Activated CD8-positive, alpha-beta memory T cell treated with anti-CD3 and anti-CD28 coated beads, Interleukin-2, amount 50 U/mL, for 1 hour (primary cell): ENCODE data around the gene TANGO2.

ENCODE experiments used
- DNase-seq: peaks from one replicate; pipeline ENCODE4 v3.0.0-alpha.2; 2020; ENCODE audit errors: extremely low read depth

The TANGO2 gene

DNA sequence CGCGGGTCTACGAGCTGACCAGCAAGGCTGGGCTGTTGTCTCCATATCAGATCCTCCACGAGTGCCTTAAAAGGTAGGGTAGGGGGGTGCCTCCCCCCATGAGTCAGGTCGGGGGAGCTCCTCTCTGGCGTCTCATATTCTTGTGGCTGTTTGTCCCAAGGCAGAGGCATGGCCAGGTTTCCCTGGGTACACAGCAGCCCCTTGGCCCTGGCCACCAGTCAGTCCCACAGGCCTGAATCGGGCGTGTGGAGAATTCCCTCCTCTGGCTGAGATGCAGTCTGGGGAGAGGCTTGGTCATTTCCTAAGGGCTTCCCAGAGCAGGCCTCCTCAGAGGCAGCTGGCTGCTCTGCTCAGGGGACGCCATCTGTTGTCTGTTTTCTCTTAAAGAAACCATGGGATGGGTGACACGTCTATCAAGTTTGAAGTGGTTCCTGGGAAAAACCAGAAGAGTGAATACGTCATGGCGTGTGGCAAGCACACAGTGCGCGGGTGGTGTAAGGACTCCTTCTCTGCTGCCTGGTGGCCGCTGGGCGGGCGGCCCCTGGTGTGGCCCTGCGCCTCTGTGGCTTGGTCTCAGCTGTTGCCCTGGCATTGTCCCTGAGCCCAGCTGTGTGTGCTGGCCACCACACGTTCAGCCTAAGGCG, 85.4 kb downstream of the TANGO2 start:
- DNase-seq = no peak

DNA sequence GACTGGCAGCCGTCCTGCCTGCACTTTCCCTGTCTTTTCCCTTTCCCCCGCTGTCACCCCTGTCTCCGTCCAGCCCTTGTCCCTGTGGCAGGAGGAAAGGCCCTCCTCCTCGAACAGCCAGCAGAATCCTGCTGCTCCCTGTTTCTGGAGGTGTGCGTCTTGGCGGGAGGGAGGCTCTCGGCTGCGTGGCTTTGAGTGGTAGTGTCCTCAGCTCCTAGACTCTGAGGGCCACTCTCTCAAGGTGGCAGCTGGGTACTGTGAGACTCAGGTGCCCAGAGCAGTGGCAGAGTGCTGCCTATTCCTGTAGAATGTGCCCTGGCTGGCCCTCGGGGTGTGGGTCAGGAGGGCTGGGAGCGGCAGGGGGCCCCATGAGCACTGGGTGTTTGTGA, 85.9 kb downstream of the TANGO2 start:
- DNase-seq = no peak

DNA sequence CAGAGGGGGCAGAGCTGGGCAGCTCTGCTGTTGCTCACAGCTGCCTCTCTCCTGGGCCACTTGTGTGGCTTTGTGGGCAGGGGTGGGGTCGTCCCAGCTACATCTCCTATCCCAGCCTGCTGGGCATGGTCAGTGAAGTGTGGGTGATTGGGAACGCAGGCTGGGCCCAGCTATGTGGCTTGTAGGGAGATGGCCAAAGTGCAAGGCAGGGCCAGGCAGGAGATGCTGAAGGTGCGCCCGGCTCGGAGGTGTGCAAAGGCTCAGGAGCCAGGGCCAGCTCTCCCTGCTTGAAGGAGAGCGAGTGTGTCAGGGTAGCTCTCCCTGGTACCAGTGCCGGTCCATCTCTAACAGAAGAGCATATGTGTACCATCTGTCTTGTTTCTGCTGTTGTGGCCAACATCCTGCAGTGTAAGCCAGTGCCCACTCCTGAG, 86.6 kb downstream of the TANGO2 start:
- no peak for DNase-seq

- no peak for DNase-seq
These were observed 87.2 kb downstream of the TANGO2 start for GRCh38 chr22:20107951-20108756.

GRCh38 chr22:20108757-20109230, 87.9 kb downstream of the TANGO2 start:
- no peak for DNase-seq

DNA sequence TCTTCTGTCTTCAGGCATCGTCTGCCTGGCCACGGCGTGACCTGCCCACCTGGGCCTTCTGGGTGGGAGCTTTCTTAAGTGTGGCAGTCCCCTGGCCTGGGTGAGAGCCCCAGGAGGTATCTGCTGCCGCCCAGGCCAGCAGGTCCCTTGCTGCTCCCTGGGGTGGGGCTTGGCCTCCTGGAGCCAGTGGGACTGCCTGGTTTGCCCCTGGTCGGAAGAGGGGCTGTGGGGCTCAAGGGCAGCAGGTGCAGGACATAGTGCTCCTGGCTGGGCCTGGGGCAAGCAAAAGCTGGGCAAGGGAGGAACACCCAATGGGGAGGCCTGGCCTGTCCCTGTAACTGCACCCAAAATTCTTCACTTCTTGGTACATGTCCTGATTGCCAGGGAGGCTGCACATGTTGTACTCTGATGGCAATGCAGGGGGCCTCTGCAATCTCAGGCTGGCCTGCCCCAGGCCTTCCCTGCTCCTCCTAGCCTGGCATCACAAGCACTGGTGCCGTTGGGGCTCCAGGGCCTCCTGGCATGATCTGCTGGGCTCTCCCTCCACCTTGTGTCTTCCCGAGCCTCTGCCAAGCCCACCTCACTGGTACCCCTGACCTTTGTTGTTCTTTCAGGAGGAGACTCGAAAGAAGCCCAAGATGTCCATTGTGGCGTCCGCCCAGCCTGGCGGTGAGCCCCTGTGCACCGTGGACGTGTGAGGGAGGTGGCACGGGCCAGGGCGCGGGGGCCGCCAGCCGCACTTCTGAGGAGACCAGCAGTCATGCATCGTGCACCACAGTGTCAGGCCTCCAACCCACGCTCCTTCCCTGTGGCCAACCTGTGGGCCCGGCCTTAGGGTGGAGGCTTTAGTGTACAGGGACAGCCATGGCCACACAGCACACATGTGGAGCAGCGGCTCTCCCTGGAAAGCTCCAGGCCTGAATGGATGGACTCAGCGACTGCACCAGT, 88.8 kb downstream of the TANGO2 start:
- no peak for DNase-seq

GRCh38 chr22:20110359-20110985, 89.6 kb downstream of the TANGO2 start:
- no peak for DNase-seq

GRCh38 chr22:20111045-20111688, 90.3 kb downstream of the TANGO2 start:
- DNase-seq = no peak

DNA sequence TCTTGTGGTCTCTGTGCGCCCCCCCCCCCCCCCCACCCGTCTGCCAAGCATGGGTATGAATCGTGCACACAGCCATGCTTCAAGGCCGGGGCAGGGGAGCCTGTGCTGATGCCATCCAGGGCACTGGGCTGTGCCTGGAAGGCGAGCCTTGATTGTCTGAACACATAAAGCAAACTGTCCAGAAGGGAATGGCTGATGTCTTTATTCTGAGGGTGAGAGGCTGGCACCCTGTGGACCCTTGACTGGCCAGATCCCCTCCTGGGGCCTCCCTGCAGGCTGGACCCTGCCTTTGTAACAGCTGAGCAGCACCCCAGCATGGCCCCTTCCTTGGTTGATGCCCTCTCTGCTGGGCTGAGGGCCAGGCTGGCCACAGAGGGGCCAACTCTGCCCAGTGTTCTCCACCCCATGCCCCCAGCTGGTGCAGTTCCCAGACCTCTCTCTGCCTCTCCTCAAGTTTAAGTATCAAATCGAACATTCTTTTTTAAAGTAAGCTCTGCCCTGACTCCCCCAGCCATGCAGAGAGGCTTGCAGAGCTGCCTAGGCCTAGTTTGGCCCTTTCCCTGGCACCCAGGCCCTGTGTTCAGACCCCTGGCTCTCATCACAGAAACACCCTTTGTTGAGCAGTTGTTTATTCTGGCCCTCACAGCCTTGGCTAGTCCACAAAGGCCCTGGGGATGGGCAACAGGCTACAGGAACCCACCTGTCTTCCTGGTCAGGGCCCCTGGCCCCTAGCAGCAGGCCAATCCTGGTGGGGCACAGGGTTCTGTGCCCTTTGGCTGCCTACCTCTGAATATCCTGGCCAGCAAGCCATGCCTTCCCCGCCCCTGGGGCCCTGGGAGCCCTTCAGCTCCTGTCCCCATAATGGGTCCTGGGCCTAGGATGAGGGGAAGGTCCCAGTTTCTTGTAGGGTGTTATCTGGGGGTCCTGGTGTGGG, 91.0 kb downstream of the TANGO2 start:
- no peak for DNase-seq

- DNase-seq = no peak
These were observed 92.0 kb downstream of the TANGO2 start for GRCh38 chr22:20112623-20113511.

- DNase-seq = no peak
These were observed 92.8 kb downstream of the TANGO2 start for GRCh38 chr22:20113551-20114310.

DNA sequence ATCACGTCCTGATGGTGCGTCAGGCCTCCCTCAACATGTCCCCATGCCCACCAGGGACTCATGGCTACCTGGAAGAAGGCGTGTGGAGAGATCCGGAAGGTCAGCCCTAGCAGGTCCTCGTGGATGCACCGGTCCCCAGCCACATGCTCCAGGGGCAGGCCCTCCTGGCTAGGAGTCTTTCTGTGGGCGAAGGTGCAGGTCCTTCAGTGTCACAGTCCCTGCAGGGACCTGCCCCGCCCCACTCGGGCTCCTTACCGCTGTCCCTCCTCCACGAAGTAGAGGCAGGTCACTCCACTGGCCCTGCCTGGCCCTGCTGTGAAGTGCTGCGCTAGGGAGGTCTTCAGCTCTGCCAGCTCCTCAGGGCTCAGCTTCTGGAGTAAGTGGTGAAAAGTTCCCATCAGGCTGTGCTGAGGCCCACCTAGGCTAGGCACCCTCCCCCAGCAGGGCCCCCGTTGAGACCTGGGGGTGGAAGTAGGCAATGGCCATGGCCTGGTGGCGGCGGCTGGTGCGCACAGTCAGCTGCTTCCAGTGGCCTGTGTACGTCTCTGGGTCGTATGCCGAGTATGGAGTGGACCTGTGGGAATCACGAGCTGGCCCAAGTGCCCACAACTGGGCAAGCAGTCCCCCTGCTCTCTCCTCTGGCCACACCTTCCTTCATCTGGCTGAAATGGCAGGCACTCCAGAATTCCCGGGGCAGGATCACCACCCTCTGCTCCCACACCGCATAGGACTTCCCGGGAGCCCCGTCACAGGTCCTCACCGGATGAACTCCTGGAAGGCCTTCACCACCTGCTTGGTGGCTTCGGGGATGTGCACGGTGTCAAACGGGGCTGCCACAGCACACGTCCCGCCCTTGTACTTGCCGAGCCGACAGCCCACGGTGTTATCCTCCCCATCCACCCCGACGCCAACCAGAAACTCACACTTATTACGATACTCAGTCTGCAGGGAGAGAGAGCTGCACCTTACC, 93.9 kb downstream of the TANGO2 start:
- DNase-seq = no peak

- no peak for DNase-seq
These were observed 94.9 kb downstream of the TANGO2 start, which contains the start of gene RANBP1 for GRCh38 chr22:20115691-20116375. Gene RANBP1, plus strand, starts transcription at chr22:20116104. Its CDS starts 81 bp downstream, at chr22:20116185.

DNA sequence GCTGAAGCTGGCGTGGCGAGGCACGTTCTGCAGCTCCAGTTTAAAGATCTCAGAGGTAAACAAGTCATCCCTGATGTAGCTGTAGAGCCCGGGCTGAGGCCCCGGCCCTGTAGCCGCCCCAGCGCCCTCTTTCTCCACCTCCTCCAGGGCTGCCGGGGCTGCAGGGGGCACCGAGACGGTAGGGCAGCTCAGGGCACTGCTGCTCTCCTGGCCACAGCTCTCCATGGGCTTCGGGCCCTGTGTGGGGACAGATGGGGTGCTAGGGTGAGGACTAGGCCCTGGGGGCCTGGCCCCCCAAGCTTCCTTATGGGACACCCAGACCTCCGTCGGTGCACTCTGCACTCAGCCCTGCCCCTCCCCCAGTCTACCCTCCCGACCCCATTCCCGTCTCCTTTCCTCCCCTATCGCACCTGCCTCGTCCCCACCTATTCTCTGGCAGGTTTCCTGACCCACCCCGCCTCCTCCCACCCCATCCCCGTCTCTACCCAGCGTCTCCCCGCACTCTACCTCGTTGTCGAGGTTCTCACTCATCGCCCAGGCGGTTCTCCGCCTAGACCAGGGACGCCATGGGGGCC, 95.6 kb downstream of the TANGO2 start:
- DNase-seq = no peak
